HFF-Myc (cell line): ENCODE measurements around the gene NBPF3.
"Not testable (repeated sequence)": the region's sequence is repeated elsewhere in the genome, so short reads cannot be mapped to it uniquely, and the experiment has no call there.

Experiments used
- DNase-seq: peaks from one replicate; pipeline ENCODE4 v3.0.0-alpha.2; 2011; ENCODE audit warnings: low read depth; ENCODE audit errors: extremely low read depth
- H3K4me3 ChIP-seq: replicated peaks from 2 replicates; pipeline ENCODE4 v1.5.1; 2011; ENCODE audit warnings: low read depth, mild to moderate bottlenecking, control low read depth, low read length
- TF ChIP-seq, protein P1 (sequence below): IDR thresholded peaks from 2 replicates; pipeline ENCODE4 v1.5.1; 2012; ENCODE audit warnings: mild to moderate bottlenecking, low read depth, low read length, control low read depth; ENCODE audit errors: missing control alignments

The NBPF3 gene

DNA sequence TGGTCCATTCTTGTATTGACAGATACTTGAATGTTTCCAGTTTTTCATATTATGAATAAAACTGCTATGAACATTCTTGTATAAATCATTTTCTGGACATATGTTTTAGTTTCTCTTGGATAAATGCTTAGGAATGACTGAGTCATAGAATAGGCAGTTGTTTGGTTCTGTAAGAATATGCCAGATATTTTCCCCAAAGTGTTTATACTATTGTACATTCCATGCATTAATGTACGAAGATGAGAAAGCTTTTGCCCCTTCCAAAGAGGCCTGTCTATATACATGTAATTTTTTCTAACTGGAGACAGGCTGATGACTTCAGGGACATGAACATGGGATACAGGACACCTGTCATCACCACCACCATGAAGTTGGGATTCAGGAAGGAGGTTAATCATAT lies 11.3 kb downstream of the NBPF3 start:
- no peak for DNase-seq
- H3K4me3 ChIP-seq: no peak overlapping the region
- TF ChIP-seq, protein P1, sequence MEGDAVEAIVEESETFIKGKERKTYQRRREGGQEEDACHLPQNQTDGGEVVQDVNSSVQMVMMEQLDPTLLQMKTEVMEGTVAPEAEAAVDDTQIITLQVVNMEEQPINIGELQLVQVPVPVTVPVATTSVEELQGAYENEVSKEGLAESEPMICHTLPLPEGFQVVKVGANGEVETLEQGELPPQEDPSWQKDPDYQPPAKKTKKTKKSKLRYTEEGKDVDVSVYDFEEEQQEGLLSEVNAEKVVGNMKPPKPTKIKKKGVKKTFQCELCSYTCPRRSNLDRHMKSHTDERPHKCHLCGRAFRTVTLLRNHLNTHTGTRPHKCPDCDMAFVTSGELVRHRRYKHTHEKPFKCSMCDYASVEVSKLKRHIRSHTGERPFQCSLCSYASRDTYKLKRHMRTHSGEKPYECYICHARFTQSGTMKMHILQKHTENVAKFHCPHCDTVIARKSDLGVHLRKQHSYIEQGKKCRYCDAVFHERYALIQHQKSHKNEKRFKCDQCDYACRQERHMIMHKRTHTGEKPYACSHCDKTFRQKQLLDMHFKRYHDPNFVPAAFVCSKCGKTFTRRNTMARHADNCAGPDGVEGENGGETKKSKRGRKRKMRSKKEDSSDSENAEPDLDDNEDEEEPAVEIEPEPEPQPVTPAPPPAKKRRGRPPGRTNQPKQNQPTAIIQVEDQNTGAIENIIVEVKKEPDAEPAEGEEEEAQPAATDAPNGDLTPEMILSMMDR: no peak

DNA sequence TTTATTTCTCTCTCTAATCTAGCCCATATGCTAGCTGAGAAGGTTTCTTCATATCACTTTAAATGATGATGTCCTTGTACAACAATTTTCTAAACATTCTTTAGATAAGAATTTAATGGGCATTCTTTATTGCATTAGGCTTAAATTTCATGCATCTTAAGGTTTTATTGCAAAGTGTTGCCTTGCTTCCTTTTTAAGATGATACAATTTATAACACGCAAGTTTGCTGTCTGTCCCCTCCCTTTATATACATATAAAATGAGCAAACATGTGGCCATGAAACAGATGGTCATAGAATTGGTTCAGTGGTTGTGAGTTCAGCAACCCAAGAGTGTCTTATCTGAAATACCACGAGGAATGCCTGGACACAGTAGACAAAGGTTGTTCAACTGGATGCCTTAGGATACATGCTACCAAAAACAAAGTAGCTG lies 12.1 kb downstream of the NBPF3 start:
- TF ChIP-seq, protein P1: no peak
- no peak for DNase-seq
- H3K4me3 ChIP-seq: no peak overlapping the region

DNA sequence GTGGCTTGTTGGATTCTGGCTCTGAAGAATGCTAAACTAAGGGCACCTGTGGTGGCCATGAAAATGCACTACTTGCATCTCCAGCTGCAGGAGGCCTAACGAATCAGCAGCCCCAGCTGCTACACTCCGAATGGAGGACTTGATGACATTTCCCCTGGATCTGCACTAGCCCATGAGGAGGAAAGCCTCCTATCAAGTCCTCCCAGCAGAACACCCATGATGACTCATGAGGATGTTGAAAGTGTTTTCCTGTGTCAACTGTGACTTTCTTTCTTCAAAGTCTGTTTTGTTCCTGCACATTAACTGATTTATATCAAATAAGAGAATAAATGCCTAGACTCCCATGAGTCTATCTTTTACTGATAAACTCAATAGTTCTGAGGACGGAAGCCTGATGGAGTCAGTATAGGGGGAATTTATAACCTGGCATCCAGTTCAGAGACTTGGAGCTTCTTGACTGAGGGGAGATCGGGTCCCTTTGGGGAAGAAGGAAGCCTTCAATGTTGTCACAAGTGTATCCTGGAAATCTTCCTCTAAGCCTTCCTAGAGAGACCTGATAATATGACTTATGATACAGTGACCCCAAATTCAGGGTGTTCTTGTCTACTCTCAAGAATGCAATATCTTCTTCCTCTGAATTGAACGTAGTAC lies 14.2 kb downstream of the NBPF3 start:
- DNase-seq, H3K4me3 ChIP-seq: not testable (repeated sequence)

DNA sequence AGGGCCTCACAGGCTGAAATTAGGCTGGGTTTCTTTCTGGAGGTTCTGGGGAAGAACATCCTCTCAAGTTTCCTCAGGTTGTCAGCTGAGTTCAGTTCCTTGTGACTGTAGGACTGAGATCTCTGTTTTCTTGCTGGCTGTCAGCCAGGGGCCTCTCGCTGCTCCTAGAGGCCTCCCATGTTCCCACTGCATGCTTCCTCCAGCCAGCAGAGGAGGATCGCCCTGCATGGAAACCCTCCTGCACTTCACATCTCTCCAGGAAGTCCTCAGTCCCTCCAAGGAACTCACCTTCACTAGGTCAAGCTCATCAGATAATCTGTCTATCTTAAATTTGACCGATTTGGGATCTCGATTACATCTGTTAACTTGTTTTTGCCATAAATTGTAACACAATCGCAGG lies 15.0 kb downstream of the NBPF3 start:
- not testable (repeated sequence) for DNase-seq, H3K4me3 ChIP-seq

DNA sequence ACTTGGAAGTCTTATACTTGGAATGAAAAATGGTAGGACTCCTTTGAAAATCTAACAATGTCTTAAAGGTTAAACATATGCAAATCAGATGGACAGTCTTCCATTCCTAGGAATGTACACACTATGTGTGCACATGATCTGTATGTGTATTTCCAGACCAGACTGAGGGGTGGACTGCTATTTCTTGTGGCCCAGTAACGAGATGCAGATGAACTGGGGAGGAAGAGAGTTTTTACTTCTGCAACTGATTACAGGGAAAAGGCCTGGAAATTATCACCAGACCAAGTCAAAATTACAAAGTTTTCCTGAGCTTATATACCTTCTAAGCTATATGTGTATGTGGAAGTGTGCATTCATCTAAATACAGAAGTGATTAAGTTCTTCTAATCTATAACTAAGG lies 17.7 kb downstream of the NBPF3 start:
- no peak overlapping the region for H3K4me3 ChIP-seq
- no peak for DNase-seq
- TF ChIP-seq, protein P1: no peak

DNA sequence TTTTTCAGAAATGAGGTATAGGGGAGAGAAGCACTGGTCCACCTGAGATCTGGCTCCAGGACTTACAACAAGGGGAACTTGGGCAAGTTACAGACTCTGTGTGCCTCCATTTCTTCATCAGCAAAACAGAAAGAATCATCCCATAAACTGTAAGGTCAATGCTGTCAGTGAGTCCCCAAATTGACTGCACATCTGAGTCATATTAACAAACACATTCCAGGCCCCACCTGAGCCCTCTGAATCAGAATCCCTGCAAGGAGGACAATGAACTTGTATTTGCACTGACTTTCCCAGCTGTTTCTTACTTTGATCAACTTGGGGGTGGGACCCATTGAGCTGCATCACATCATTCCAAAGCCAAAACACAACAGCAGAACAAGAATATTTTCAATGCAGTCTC lies 25.2 kb downstream of the NBPF3 start:
- not testable (repeated sequence) for DNase-seq, H3K4me3 ChIP-seq

DNA sequence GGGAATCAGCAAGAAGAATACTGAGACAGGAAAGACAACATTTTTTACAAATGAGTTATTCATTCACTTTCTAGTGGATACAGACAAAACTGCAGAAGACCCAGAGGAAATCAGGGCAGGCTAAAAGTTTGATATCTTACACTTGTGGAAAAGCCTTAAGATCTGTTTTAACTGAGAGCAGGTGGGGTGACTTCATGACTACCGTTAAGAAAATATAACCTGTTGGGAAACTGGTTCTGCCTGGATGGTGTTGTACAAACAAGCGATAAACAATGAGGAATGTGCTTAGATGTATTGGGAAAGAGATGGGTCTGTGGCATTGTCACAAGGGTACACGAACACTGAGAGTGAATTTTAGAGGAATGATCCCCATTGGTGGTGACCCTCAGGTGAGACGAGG lies 28.0 kb downstream of the NBPF3 start:
- not testable (repeated sequence) for DNase-seq, H3K4me3 ChIP-seq

DNA sequence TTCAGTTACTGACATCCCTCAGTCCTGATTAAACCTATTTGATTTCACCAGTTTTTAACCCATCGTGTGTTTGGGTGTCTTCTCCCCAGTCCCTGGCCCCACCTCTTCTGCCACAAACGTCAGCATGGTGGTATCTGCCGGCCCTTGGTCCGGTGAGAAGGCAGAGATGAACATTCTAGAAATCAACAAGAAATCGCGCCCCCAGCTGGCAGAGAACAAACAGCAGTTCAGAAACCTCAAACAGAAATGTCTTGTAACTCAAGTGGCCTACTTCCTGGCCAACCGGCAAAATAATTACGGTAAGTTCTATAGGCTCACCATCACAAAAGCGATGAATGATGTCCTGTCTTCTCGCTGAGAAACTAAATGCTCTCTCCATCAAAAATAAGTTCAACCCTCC lies 28.7 kb downstream of the NBPF3 start:
- H3K4me3 ChIP-seq: no peak overlapping the region
- DNase-seq: no peak

DNA sequence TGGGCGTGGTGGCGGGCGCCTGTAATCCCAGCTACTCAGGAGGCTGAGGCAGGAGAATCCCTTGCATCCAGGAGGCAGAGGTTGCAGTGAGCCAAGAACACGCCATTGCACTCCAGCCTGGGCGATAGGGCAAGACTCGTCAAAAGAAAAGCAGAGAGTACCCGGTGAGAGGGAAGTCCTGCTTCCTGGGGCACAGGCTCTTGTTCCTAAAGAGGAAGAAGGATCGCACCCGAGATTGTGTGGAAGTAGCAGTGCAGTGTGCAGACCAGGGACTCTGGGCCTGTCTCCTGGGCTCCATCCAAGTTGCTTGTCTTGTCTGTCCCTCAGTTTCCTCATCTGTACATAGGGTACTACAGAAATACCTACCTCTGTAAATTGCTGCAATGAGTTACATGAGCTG lies 29.6 kb downstream of the NBPF3 start:
- H3K4me3 ChIP-seq: no peak overlapping the region
- TF ChIP-seq, protein P1: no peak
- DNase-seq: no peak

More for the DNA sequence above, 28.7 kb downstream of the NBPF3 start:
- TF ChIP-seq, protein P1: peak; percentile 47
